GM20000 (cell line): ENCODE data around the gene UBB.

Experiments
- DNase-seq: peaks from one replicate; pipeline ENCODE4 v3.0.0; 2012; ENCODE audit warnings: low spot score
- CTCF ChIP-seq: IDR thresholded peaks from 2 replicates; pipeline ENCODE4 v1.5.1; 2012; ENCODE audit warnings: mild to moderate bottlenecking, control low read depth; ENCODE audit errors: extremely low read depth, missing control alignments

UBB gene

GRCh38 chr17:16429083-16429482, 48.2 kb downstream of the UBB start:
- no peak for TF ChIP-seq CTCF
- DNase-seq = no peak

DNA sequence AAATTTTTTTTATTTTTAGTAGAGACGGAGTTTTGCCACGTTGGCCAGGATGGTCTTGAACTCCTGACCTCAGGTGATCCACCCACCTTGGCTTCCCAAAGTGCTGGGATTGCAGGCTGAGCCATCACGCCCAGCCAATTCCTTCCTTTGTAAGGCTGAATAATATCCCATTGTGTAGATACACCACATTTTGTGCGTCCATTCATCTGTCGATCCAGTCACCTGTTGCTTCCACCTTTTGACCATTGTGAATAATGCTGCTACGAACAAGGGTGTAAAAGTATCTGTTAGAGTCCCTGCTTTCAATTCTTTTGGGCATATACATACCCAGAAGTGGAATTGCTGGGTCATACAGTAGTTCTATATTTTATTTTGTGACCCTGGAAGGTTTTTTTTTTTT, 49.8 kb downstream of the UBB start:
- no peak for TF ChIP-seq CTCF
- no peak for DNase-seq

DNA sequence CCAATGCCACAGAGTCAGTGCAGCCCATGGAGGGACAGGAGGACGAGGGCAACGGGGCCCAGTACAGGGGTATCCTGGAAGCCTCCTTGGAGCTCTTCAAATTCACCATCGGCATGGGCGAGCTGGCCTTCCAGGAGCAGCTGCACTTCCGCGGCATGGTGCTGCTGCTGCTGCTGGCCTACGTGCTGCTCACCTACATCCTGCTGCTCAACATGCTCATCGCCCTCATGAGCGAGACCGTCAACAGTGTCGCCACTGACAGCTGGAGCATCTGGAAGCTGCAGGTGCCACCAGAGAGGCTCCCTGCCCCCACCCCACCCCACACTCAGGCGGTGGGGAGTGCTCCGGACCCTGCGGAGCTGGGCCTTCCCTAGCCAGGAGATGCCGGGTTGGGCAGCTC, 51.1 kb downstream of the UBB start:
- no peak for DNase-seq
- no peak for TF ChIP-seq CTCF
